HPDE6-E6E7 (cell line): Measurements from ENCODE around the gene BAZ2B.
"Not testable (repeated sequence)": the region's sequence is repeated elsewhere in the genome, so short reads cannot be mapped to it uniquely, and the experiment has no call there.

Experiments used
- DNase-seq: peaks from one replicate; pipeline ENCODE4 v3.0.0; 2011; ENCODE audit warnings: missing footprints; ENCODE audit errors: extremely low spot score

Gene BAZ2B

DNA sequence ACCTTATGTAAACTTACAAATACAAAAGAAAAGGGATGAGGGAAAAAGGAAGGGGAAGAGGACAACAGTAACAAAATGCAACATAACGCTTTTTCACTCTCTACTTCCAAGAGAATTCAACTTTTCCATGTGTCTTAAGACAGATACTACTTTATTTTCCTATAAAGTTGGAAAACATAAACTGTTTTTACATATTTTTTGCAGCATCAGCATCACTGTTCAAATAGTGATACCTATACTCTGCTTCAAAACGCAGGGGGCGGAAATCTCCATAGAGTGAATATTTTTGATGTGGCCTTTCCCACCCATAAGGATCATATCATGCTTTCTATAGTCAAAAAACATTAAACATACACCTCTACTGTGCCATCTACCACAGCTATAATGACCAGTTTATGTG is 77.5 kb downstream of the BAZ2B start:
- no peak for DNase-seq

GRCh38 chr2:159535261-159535660 is 81.1 kb downstream of the BAZ2B start:
- DNase-seq, result not testable (repeated sequence)

DNA sequence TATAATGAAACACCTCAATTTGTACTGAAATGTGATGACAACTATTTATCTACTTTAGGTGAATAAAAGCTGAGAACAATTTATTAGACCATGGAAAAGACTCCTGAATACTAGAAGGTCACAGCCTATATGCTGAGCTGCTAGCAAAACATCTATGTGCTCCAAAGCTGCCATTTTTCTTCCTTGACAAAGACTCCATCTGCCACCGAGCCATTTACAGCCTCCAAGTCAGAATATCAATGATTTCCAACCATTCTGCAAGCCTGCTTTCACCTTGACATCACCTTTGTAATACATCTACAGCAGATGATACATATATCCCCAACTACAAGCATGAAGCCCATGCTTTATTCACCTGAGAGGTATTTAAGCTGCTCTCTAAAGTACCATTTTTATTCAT is 84.9 kb downstream of the BAZ2B start:
- DNase-seq, result no peak

DNA sequence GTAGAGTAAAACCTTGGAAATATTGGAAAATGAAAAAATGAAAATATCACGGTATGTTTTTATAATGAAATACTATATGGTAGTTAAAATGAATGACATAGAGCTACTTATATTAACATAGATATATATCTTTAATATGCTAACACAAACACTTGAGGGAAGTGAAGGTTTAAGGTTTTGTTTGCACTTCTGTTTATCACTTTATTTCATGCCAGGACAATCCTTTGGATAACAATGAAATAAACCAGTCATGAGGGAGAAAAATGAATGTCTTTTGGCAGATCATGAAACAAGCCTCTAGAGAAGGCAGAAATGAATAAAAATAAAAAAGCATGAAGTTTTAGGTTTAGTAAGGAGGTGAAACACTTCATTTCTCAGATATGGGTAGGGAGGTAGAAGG is 89.9 kb downstream of the BAZ2B start:
- no peak for DNase-seq

DNA sequence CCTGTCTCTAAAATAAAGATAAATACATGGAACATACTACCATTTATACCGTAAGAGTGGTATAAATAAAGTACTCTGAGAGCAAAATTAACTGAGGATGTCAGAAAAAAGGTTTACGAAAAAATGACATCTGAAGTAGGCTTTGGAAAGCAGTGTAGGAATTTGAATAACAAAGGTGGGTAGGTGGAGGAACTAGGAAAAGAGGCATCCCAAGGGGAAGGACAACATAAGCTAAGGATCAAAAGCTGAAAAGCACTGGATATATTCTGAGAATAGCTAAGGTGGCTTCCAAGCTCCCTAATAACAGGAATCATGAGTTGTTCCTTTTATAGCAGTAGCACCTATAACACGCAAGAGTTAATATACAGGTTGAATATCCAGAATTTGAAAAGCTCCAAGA is 91.3 kb downstream of the BAZ2B start:
- DNase-seq, result no peak

GRCh38 chr2:159521272-159521671 is 95.1 kb downstream of the BAZ2B start:
- no peak for DNase-seq

GRCh38 chr2:159518321-159519005 is 97.9 kb downstream of the BAZ2B start:
- DNase-seq, result no peak

DNA sequence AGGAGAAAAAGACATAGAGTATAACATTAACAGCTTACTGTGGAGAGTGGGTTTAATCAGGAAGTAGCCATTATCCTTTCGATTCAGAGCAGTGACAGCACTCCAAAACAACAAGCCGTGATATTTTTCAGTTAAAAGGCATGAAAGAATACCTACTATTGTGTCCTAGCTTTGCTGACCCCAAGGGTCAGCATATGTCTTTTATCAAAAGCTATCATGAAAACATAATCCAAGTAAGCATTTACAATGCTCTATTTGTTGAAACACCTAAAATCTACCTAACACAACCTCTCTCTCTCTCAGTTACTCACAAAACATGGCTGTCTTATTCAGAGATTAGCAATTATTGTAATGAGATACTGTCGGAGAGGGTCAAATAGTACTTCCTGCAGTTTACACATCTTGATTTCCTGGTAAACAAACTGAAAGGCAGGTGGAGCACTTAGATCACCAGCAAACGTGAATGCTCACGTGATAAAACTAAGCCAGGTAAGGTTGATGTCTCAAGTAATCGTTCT is 100.0 kb downstream of the BAZ2B start:
- peak; percentile 44 for DNase-seq

DNA sequence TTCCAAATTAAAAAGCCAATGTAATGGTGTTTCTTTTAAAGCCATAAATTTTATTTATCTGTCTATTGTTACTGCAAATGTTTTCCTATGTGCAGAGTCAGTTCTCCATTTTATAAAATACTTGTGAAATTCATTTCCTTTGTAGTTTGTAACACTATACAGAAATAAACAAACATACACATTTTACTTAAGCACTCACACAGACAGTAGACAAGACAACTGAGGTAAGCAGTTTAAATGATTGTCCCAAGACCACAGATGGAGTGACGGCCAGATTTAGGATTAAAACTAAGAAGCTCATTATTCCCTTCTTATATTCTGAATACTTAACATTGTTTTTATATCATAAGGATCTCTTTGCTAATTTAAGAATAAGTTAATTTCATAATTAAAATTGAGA is 100.9 kb downstream of the BAZ2B start:
- DNase-seq, result no peak

DNA sequence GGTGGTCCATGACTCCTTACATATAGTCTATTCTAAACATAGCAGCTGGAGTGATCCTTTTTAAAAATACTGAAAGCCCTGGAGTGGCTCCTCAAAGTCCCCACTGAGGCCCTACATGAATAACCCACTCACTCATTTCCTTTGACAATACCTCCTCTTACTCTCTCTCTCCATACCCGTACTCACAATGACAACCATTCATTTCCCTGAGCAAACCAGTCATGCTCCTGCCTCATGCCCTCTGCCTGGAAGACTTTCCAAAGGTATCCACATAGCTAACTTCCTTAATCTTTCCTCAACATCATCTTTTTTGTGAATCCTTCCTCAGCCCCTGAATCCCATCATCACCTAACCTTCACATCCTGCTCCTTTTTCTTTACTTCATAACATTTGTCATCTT is 102.6 kb downstream of the BAZ2B start:
- DNase-seq, result no peak

GRCh38 chr2:159508140-159508539 is 108.2 kb downstream of the BAZ2B start:
- no peak for DNase-seq

- peak; percentile 58 for DNase-seq
Measured at GRCh38 chr2:159506764-159507440, 109.4 kb downstream of the BAZ2B start.

DNA sequence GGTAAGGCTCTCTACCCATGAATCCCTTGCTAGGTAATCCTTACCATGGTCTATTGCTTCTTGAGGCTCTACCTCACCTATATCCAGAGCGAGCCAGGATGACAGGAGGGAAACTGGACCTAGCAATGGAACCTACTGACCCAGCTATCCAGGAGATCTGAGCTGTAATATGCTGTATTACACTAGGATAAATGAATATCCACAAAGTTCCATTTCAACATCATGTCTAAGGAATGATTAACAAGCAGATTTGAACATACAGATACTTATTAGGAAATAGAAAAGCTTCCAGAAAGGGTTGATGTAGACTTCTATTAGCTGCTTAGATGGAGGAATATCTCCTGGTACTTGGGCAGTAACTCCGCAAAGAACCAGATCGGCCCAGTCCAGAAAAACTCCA is 110.1 kb downstream of the BAZ2B start:
- no peak for DNase-seq

- DNase-seq, result no peak
Measured at GRCh38 chr2:159505196-159505595, 111.2 kb downstream of the BAZ2B start.

DNA sequence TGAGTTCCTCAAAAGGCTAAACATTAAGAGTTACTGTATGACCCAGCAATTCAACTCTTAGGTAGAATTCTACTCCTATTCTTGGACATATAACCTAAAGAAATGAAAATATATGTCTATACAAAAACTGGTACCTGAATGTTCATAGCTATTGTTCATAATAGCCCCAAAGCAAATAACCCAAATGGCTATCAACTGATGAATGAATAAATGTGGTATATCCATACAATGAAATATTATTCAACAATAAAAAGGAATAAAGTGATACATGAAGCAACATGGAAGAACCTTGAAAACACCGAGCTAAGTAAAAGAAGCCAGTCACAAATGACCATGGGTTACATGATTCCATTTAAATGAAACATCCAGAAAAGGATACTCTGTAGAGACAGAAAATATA is 114.6 kb downstream of the BAZ2B start:
- no peak for DNase-seq

- DNase-seq, result no peak
Measured at GRCh38 chr2:159497847-159498246, 118.5 kb downstream of the BAZ2B start.

DNA sequence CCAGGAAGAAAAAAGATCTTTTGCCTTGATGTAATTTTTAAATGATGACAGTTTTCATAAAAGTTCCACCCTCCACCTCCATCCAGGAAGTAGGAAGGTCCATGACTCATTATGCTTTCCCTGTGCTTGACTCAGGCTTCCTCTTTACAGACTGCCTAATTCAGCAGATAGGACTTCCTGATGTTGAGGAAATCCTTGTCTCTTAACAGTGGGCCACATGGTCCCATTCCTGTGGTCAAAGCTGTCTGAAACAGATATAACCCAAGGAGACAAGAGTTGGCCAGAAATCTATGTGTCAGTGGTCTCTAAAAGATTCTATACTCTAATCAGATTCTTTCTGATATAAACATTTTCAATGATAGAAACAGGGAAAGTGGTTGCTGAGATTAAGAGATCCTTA is 119.1 kb downstream of the BAZ2B start:
- DNase-seq, result peak; percentile 86

- no peak for DNase-seq
Measured at GRCh38 chr2:159489476-159489875, 126.9 kb downstream of the BAZ2B start.

- no peak for DNase-seq
Measured at GRCh38 chr2:159484532-159484931, 131.8 kb downstream of the BAZ2B start.

GRCh38 chr2:159476329-159476728 is 140.0 kb downstream of the BAZ2B start:
- no peak for DNase-seq

GRCh38 chr2:159475793-159476192 is 140.6 kb downstream of the BAZ2B start:
- DNase-seq, result no peak

DNA sequence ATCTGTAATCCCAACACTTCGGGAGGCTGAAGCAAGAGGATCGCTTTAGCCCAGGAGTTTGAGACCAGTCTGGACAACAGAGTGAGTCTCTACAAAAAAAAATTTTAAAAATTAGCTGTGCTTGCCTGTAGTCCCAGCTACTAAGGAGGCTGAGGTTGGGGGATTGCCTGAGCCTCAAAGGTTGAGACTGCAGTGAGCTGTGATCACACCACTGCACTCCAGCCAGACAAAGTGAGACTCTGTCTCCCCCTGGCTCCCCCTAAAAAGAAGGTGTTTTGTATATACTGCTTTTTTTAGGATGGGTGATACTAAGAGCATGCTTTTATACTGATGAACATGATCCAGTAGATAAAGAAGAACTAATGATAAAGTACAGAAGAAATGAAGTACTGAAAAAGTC is 145.0 kb downstream of the BAZ2B start:
- DNase-seq, result no peak

DNA sequence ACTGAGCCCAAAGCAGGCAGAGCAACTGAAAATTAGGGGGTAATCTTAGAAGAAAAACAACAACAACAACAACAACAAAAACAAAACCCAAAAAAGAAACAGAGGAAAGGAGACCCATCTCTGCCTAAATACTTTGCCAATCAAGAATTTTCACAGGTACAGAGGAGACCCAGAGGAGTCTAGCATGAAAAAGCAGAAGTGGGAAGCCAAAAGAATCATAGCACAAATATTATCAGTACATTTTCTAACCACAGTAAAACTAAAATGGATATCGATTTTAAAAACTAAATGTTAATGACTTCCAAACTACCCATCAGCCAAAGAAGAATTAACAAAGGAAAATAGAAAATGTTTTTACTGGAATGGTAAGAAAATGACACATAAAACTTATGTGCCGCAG is 148.1 kb downstream of the BAZ2B start:
- no peak for DNase-seq
